ENCODE results near the gene ATG16L1.

DNA sequence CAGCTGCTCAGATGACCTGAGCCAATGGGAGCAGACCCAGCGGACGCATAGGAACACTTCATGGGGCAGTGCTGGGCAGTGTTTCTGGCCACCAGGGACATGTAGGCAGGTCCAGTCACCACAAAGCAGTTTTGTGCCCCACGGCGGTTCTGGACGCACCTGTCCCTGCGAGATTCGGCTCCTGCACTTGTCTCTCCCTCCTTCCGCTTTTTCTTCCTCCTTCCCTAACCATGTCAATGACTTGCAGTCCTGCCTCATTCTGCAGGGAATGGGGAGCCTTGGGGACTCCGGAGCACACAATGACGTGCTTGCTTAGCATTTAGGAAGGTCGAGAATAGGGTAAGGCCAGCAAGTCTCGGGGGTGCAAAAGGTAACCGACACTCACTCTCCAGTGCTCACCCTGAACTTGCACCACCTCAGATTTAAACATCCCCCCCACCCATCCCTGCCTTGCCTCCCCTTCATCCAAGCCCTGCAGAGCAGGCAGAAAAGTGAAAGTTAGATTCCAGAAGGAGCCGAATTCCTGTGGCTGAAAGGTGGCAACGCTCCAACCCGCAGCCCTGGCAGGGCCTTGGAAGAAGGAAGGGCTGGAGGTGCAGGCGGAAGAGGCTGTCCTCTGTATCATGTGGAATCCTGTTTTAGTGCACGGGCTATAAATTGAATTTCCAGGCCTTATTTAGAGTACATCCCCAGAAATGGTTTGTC lies 40.5 kb upstream of the ATG16L1 start:
- no peak for TF ChIP-seq GATA3 (IDR thresholded peaks at IDR 0.05; ENCODE audit: low read depth, low read length)
- no peak for TF ChIP-seq GATA2 (IDR thresholded peaks at IDR 0.05; ENCODE audit: low read depth, low read length)
